GM13976 (cell line): ENCODE results near the gene LTBP3.

ENCODE experiments used
- DNase-seq: peaks from one replicate; pipeline ENCODE4 v3.0.0; 2012; ENCODE audit warnings: low spot score
- in situ Hi-C: fragments of 300-500 bp; cut with MboI; formaldehyde crosslinking; loops from one replicate; pipeline ENCODE4 v1.12.0; 2022; ENCODE audit warnings: low sequenced_read_pairs, mixed read lengths, inconsistent platforms; ENCODE audit not compliant: unreplicated experiment
- TF ChIP-seq, protein P1 (sequence below): IDR thresholded peaks from 2 replicates; pipeline ENCODE4 v1.5.1; 2012; ENCODE audit warnings: borderline replicate concordance, mild to moderate bottlenecking; ENCODE audit not compliant: insufficient read depth; ENCODE audit errors: extremely low read depth, missing control alignments, control extremely low read depth

Gene LTBP3

DNA sequence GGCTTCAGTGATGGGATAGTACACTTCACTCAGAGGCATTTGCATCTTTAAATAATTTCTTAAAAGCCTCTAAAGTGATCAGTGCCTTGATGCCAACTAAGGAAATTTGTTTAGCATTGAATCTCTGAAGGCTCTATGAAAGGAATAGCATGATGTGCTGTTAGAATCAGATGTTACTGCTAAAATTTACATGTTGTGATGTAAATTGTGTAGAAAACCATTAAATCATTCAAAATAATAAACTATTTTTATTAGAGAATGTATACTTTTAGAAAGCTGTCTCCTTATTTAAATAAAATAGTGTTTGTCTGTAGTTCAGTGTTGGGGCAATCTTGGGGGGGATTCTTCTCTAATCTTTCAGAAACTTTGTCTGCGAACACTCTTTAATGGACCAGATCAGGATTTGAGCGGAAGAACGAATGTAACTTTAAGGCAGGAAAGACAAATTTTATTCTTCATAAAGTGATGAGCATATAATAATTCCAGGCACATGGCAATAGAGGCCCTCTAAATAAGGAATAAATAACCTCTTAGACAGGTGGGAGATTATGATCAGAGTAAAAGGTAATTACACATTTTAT, 54.7 kb downstream of the LTBP3 start:
- TF ChIP-seq, protein P1, sequence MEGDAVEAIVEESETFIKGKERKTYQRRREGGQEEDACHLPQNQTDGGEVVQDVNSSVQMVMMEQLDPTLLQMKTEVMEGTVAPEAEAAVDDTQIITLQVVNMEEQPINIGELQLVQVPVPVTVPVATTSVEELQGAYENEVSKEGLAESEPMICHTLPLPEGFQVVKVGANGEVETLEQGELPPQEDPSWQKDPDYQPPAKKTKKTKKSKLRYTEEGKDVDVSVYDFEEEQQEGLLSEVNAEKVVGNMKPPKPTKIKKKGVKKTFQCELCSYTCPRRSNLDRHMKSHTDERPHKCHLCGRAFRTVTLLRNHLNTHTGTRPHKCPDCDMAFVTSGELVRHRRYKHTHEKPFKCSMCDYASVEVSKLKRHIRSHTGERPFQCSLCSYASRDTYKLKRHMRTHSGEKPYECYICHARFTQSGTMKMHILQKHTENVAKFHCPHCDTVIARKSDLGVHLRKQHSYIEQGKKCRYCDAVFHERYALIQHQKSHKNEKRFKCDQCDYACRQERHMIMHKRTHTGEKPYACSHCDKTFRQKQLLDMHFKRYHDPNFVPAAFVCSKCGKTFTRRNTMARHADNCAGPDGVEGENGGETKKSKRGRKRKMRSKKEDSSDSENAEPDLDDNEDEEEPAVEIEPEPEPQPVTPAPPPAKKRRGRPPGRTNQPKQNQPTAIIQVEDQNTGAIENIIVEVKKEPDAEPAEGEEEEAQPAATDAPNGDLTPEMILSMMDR: no peak
- no peak for DNase-seq
- in situ Hi-C loops: no loop called here

DNA sequence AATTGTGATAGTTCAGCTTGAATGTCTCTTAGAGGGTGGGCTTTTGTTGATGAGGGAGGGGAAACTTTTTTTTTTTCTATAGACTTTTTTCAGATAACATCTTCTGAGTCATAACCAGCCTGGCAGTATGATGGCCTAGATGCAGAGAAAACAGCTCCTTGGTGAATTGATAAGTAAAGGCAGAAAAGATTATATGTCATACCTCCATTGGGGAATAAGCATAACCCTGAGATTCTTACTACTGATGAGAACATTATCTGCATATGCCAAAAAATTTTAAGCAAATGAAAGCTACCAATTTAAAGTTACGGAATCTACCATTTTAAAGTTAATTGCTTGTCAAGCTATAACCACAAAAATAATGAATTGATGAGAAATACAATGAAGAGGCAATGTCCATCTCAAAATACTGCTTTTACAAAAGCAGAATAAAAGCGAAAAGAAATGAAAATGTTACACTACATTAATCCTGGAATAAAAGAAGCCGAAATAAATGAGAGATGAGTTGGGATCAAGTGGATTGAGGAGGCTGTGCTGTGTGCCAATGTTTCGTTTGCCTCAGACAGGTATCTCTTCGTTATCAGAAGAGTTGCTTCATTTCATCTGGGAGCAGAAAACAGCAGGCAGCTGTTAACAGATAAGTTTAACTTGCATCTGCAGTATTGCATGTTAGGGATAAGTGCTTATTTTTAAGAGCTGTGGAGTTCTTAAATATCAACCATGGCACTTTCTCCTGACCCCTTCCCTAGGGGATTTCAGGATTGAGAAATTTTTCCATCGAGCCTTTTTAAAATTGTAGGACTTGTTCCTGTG, 55.4 kb downstream of the LTBP3 start:
- in situ Hi-C loops: no loop called here
- DNase-seq: no peak
- TF ChIP-seq, protein P1: no peak

DNA sequence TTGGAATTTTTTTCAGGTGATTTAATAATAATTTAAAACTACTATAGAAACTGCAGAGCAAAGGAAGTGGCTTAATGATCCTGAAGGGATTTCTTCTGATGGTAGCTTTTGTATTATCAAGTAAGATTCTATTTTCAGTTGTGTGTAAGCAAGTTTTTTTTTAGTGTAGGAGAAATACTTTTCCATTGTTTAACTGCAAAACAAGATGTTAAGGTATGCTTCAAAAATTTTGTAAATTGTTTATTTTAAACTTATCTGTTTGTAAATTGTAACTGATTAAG, 55.9 kb downstream of the LTBP3 start:
- no peak for DNase-seq
- TF ChIP-seq, protein P1: no peak
- in situ Hi-C loops: no loop called here

DNA sequence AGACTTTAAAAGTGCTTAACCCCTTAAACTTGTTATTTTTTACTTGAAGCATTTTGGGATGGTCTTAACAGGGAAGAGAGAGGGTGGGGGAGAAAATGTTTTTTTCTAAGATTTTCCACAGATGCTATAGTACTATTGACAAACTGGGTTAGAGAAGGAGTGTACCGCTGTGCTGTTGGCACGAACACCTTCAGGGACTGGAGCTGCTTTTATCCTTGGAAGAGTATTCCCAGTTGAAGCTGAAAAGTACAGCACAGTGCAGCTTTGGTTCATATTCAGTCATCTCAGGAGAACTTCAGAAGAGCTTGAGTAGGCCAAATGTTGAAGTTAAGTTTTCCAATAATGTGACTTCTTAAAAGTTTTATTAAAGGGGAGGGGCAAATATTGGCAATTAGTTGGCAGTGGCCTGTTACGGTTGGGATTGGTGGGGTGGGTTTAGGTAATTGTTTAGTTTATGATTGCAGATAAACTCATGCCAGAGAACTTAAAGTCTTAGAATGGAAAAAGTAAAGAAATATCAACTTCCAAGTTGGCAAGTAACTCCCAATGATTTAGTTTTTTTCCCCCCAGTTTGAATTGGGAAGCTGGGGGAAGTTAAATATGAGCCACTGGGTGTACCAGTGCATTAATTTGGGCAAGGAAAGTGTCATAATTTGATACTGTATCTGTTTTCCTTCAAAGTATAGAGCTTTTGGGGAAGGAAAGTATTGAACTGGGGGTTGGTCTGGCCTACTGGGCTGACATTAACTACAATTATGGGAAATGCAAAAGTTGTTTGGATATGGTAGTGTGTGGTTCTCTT, 56.5 kb downstream of the LTBP3 start:
- TF ChIP-seq, protein P1: no peak
- DNase-seq: no peak
- in situ Hi-C loops: no loop called here

DNA sequence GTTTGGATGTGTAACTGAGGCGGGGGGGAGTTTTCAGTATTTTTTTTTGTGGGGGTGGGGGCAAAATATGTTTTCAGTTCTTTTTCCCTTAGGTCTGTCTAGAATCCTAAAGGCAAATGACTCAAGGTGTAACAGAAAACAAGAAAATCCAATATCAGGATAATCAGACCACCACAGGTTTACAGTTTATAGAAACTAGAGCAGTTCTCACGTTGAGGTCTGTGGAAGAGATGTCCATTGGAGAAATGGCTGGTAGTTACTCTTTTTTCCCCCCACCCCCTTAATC, 57.0 kb downstream of the LTBP3 start:
- DNase-seq: no peak
- TF ChIP-seq, protein P1: no peak
- in situ Hi-C loops: no loop called here

DNA sequence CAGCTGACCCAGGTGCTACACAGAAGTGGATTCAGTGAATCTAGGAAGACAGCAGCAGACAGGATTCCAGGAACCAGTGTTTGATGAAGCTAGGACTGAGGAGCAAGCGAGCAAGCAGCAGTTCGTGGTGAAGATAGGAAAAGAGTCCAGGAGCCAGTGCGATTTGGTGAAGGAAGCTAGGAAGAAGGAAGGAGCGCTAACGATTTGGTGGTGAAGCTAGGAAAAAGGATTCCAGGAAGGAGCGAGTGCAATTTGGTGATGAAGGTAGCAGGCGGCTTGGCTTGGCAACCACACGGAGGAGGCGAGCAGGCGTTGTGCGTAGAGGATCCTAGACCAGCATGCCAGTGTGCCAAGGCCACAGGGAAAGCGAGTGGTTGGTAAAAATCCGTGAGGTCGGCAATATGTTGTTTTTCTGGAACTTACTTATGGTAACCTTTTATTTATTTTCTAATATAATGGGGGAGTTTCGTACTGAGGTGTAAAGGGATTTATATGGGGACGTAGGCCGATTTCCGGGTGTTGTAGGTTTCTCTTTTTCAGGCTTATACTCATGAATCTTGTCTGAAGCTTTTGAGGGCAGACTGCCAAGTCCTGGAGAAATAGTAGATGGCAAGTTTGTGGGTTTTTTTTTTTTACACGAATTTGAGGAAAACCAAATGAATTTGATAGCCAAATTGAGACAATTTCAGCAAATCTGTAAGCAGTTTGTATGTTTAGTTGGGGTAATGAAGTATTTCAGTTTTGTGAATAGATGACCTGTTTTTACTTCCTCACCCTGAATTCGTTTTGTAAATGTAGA, 57.6 kb downstream of the LTBP3 start:
- DNase-seq: no peak
- in situ Hi-C loops: no loop called here
- TF ChIP-seq, protein P1: no peak
